ENCODE results near the gene MIER1.

MIER1 gene

GRCh38 chr1:66996018-66996682 is 71.4 kb downstream of the MIER1 start:
- peak; percentile 21 to 36 (median 34) for DNase-seq (ENCODE audit: low read depth in 3 of 3)

GRCh38 chr1:66998972-66999371 is 74.2 kb downstream of the MIER1 start:
- DNase-seq (ENCODE audit: low read depth in 3 of 3) = no peak

GRCh38 chr1:66999640-67000400 is 75.0 kb downstream of the MIER1 start:
- no peak for DNase-seq (ENCODE audit: low read depth in 3 of 3)

DNA sequence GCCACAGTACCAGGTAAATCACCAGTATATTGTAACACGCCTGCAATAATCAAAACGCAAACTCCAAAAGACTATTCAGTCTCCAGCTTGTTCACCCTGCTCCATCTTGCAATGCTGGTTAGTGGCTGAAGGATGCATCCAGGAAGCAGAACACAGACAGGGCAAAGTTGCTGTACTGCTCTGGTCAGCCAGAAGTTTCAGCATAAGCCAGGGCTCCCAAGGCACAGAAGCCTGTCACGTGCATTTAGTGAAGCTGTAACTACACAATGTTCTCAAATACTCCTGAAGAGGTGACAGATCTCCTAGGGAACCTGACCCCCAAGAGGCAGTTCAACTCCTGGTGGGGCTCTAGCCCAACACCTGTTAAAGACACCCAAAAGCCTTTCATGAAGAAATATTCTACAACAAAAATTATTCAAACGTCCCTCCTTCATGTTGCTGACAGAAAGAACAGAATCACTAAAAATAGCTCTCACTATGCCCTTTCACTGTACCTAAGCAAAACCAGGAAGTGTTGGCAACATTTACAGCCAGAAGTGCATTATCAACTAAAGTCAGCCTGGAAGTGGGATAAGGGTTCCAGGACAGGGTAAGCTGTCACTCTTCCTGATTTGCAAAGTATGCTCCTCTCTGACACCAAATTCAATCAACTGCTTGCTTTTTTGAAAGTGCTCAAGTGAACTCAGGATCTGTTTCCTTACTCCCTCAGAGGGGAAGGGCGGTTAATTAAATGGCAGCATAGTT is 77.1 kb downstream of the MIER1 start:
- DNase-seq (ENCODE audit: low read depth in 3 of 3) = no peak

DNA sequence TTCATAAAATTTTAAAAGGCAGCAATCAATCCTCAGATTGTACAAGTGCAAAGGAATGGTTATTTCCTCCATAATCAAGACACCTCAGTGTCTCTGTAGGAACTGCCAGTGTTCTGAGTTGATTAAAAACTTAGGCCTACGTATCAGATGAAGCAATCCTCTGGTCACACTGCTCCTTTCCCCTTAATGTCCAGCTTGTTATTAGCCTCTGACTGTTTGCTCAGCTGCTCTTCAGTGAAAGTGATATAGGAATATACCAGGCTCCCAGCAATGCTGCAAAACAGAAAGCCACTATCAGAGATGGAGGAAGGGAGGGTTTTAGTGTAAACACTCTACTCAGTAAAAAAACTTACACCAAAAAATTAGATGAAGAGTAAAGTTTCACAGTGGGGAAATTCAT is 79.4 kb downstream of the MIER1 start:
- DNase-seq (ENCODE audit: low read depth in 3 of 3) = no peak

DNA sequence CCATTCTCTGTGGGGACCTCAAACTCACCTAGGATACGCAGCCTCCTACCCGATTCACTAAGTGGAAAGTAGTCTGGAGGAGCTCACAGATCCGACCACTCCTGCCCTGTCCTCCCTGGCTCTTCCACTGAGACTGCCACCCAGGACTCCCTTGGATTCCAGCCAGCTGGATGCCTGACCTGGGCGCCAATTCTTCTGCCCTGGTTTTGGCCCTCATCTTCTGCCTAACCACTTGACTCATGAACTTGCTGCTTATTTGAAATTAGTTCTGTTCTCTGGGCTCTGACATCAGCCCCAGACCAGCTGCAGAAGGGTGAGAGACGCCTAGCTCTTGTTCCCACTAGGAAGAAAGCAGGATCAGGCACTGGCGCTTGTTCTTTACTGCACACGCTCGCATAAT is 80.3 kb downstream of the MIER1 start:
- no peak for DNase-seq (ENCODE audit: low read depth in 3 of 3)

DNA sequence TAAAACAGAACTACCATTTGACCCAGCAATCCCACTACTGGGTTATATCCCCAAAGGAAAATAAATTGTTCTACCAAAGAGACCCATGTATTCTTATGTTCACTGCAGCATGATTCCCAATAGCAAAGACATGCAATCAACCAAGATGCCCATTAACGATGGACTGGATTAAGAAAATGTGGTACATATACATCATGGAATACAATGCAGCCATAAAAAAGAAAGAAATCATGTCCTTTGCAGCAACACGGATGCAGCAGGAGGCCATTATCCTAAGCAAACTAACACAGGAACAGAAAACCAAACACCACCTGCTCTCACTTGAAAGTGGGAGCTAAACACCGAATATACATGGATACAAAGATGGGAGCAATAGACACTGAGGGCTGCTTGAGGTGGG is 85.0 kb downstream of the MIER1 start:
- no peak for DNase-seq (ENCODE audit: low read depth in 3 of 3)

DNA sequence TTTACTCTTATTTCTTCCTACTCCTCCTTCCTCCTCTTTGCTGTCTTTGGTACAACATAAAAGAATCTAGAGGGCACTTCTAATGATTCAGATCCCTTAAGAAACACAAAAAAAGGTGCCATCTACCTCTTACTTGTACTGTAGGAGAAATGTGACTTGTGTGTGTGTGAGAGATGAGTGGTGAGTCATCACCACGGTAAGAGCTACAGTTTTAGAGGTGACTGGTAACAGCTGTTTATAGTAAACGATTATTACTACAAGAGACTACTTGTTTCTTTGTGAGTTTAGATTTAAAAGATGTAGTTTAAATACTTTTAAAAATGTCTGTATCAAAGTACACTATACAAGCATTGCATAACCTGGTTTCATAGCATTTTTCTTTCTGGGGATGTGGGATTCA is 88.8 kb downstream of the MIER1 start:
- no peak for DNase-seq (ENCODE audit: low read depth in 3 of 3)

- no peak for DNase-seq (ENCODE audit: low read depth in 3 of 3)
Measured at GRCh38 chr1:67018574-67018973, 93.8 kb downstream of the MIER1 start.

GRCh38 chr1:67019121-67019520 is 94.3 kb downstream of the MIER1 start:
- no peak for DNase-seq (ENCODE audit: low read depth in 3 of 3)

- no peak for DNase-seq (ENCODE audit: low read depth in 3 of 3)
Measured at GRCh38 chr1:67019600-67020136, 94.9 kb downstream of the MIER1 start.

- DNase-seq (ENCODE audit: low read depth in 3 of 3) = no peak
Measured at GRCh38 chr1:67020304-67020703, 95.5 kb downstream of the MIER1 start.

GRCh38 chr1:67020765-67021164 is 96.0 kb downstream of the MIER1 start:
- no peak for DNase-seq (ENCODE audit: low read depth in 3 of 3)

DNA sequence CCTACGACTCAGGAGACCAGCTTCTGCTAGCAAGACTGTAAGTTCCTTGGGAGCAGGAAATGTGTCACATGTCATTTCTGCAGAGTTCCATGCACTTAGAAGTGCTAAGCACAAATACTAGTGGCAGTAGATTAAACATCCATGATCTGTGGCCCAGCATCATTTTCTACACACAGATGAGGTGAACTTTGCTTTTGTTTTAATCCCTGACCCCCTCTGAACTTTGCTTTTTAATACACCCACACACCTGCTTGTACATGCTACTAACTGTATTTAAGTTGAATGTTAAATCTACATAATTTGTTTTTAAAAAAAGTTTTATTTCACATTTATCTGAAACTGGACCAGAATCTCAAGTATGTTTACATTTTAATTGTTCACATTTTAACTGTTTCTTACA is 104.7 kb downstream of the MIER1 start:
- DNase-seq (ENCODE audit: low read depth in 3 of 3) = no peak

DNA sequence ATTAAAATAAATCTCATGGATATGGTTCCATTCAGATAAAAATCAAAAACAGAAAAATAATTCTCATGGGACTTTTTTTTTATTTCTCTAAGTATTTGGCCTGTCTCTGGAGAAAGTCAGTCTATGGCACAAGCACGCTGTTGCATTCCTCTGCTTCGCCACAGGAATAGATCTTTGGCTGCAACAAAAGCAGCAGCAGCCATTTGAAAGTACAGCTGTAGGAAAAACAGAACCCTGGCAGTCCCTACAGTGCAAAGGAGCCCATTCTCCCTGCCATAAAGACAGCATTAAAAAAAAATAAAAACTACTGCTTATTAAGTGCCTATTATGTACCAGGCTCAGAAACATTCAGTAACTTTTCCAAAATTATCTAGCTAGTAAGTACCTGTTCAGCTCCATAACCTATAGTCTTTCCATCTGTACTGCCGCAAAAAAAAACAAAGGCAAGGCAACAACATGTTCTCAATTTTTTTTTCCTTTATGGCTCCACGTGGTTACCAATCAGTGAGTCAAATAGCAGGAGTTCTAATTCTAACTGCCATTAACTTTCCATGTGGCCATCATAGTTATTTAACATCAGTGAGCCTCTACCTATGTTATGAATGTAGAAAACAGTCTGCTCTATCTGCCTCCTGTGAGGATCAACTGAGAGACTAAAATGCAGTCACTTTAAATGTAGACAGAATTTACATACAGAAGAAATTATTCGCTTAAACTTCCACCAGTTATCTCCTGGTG is 106.5 kb downstream of the MIER1 start:
- DNase-seq (ENCODE audit: low read depth in 3 of 3) = no peak

DNA sequence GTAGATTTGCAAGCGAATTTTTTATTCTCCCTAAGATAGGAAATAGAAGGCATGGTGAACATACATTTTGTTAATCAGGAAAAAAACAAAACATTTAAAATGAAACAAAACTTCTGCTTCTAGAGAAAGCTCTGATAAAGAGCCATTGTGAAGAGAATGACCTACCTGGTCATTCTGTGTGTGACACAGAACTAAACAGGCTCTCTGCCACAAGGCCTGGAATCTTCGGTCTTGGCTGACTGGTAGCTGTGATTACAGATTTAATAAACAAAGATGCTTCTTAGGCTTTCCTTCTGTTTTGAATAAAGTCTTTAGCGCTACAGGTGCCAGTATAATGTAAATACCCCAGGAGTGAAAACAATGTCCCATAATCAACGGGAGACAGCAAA is 107.1 kb downstream of the MIER1 start:
- no peak for DNase-seq (ENCODE audit: low read depth in 3 of 3)

All from stimulated activated CD4-positive, alpha-beta T cell treated with anti-CD3 and anti-CD28 coated beads, TNF-alpha, amount 100 ng/mL, for 48 hours (primary cell).